Activated CD4-positive, alpha-beta memory T cell treated with anti-CD3 and anti-CD28 coated beads for 36 hours (primary cell): ENCODE data around the gene BSPRY. TPM values are rescaled to one million over a fixed set of nuclear protein-coding genes. Genes with fewer than 3 reads are reported as not detected.

Experiments used
- CTCF ChIA-PET: fragments of 350-600 bp; sonication (Branson Sonifier 250); formaldehyde crosslinking; loops from one replicate; lab custom pipeline; 2021; ENCODE audit warnings: antibody characterized with exemption, inconsistent platforms; lab: Charles Lee
- POLR2A ChIA-PET: fragments of 350-600 bp; sonication (Branson Sonifier 250); formaldehyde crosslinking; loops from one replicate; lab custom pipeline; 2021; ENCODE audit warnings: antibody characterized with exemption; lab: Charles Lee
- DNase-seq: peaks from one replicate; pipeline ENCODE4 v3.0.0-alpha.2; 2020
- H3K27ac Mint-ChIP-seq: one replicate; pipeline ENCODE4 v1.8.0; 2021; ENCODE audit warnings: mixed read lengths
- H3K27me3 Mint-ChIP-seq: one replicate; pipeline ENCODE4 v1.8.0; 2021; ENCODE audit warnings: mixed read lengths
- H3K36me3 Mint-ChIP-seq: one replicate; pipeline ENCODE4 v1.8.0; 2021; ENCODE audit warnings: mixed read lengths
- H3K4me1 Mint-ChIP-seq: one replicate; pipeline ENCODE4 v1.8.0; 2021; ENCODE audit warnings: low read depth, mixed read lengths
- H3K4me3 Mint-ChIP-seq: one replicate; pipeline ENCODE4 v1.8.0; 2021; ENCODE audit warnings: mild to moderate bottlenecking, mixed read lengths
- H3K9me3 Mint-ChIP-seq: one replicate; pipeline ENCODE4 v1.8.0; 2021; ENCODE audit warnings: mixed read lengths
- intact Hi-C: fragments of 100-400 bp; cut with micrococcal nuclease; formaldehyde crosslinking; loops from one replicate; pipeline ENCODE4 v1.15.1; 2023
- total RNA-seq, 2 experiments: library from RNA; stranded (reverse); gene quantifications; one replicate each; pipeline ENCODE4 v1.2.3, GENCODE V29; 2021

The BSPRY gene
- 1 to 10 TPM; 7.6 to 8.5 TPM for total RNA-seq

DNA sequence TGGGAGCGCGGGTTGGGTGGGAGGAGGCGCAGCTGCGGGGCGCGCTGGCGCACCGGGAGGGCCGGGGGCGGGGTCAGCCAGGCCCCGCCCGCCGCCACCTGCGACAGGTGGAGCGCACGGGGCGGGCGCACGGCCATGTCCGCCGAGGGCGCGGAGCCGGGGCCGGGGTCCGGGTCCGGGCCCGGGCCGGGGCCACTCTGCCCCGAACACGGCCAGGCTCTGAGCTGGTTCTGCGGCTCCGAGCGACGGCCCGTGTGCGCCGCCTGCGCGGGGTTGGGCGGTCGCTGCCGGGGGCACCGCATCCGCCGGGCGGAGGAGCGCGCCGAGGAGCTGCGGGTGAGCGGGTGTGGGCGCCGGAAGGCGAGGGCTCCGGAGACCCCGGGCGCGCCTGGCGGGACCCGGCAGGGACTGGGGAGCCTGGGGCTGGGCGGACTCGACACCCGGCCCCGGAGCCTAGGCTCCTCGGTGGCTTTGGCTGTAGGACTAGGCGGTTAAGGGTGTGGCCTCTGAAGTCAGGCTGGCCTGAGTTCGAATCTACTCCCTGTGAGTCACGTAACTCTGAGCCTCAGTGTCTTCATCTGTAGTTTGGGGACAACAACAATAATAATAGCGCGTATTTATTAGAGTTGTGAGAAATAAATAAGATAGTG lies at the start of gene BSPRY:
TSS of gene BSPRY (plus strand) at position 97 of the 650 bp plus-strand sequence. CDS start at position 136, 39 bp downstream.
- peaks cover 32% of the 10 kb centered on the region for H3K27me3 Mint-ChIP-seq
- DNase-seq, result peak; percentile 41
- H3K4me3 Mint-ChIP-seq, result peak within 1 kb of the TSS; percentile 77
- peak within 1 kb of the TSS; percentile 69 for H3K27ac Mint-ChIP-seq
- H3K4me1 Mint-ChIP-seq, result peaks cover 56% of the 10 kb centered on the region
- no peaks in the 10 kb centered on the region for H3K36me3 Mint-ChIP-seq
- intact Hi-C loops, result loop anchor here (1.0 to 10.0 kb wide), 4 partner anchors 58 to 1245 kb away; no protein-coding TSS in a partner anchor
- ChIA-PET CTCF (interaction anchor here (0.6 to 2.1 kb wide), 8 partner anchors 10 to 308 kb away, joined by 3 to 9 read pairs (median 5); partner anchors contain the start of genes ALAD, C9orf43, HDHD3 and POLE3), POLR2A (interaction anchor here (2.2 to 4.8 kb wide), 5 partner anchors 9 to 74 kb away, joined by 9 to 24 read pairs (median 11); partner anchors contain the start of genes C9orf43, CDC26, HDHD3 and POLE3)
- H3K9me3 Mint-ChIP-seq, result no peaks in the 10 kb centered on the region

DNA sequence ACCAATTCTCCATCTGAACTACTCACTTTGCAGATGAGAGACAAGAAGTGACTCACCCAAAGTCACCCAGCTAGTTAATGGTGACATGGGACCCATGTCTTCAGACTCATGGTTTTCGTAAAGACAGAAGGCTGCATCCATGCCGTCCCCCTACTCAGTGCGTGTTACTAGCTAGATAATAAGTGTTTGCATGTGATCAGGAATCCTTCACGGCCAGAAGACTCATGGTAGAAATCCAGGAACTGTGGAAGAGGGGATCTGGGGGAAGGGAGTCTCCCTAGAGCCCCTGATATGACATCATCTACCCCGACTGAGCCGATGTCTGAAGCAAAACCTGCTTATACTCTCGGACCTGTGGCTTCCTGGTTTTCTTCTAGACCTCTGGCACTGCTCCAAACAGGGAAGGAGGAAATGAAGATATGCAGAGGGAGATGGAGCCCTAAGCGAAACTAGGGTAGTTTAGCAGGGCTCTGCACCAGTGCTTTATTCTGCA lies 49.5 kb upstream of the BSPRY start:
- Mint-ChIP-seq H3K27me3 (no peaks in the 10 kb centered on the region), H3K4me3 (no peak overlapping the region), H3K27ac (no peak overlapping the region), H3K36me3 (no peaks in the 10 kb centered on the region), H3K9me3 (no peaks in the 10 kb centered on the region), H3K4me1 (no peaks in the 10 kb centered on the region)
- intact Hi-C loops, result loop anchor here (10.0 kb wide), 1 partner anchor 355 kb away; no protein-coding TSS in a partner anchor
- POLR2A ChIA-PET, result no interaction called here
- CTCF ChIA-PET, result no interaction called here
- no peak for DNase-seq

DNA sequence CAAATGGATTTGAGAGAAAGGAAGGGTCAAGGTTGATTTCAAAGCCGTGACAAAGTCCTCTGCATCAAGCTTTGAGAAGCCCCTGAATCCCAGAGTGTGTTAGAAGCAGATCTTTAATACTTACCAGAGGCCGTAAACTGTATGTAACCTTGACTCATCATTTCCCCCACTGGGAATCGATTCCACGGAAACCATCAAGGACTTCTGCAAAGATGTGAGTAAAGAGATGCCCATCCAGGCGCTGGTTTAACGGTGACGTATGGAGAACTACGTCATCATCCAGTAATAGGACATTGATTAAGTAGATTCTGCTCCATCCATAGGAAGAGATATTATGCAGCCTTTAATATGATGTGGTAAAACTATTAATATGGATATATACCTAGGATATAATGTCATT lies 47.8 kb upstream of the BSPRY start:
- Mint-ChIP-seq H3K4me3 (no peak overlapping the region), H3K4me1 (no peaks in the 10 kb centered on the region), H3K36me3 (no peaks in the 10 kb centered on the region), H3K9me3 (no peaks in the 10 kb centered on the region), H3K27ac (no peak overlapping the region), H3K27me3 (peaks cover 3% of the 10 kb centered on the region)
- ChIA-PET POLR2A (no interaction called here), CTCF (no interaction called here)
- DNase-seq, result no peak
- intact Hi-C loops, result loop anchor here (10.0 kb wide), 1 partner anchor 353 kb away; no protein-coding TSS in a partner anchor

DNA sequence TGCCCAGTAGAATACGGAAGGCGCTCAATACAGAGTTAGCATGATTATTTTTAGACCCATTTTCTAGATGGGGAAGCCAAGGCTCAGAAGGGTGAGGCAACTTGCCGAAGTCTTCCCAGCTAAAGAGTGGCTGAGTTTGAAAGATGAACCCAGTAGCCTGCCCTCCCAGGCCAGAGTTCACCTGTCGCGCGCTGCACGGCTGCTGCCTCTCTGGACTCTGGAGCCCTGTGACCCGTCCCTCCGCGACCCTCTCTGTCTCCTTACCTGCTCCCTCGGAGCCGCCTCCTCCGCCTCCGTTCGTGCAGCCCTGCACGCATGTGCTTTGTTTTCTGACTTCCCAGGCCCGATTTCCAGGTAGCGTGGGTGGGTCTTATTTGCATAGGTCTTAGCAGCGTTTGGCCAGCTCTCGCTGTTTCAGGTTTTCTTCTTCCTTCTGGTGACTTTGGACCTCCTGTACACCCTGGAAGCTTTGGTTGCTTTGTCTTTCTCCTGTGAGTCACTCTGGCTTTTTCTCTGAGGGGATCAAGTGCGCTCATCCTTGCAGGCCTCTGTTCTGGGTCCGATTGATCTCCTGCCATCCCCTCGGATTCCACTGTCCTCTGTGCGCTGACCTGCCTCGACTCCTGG lies 46.4 kb upstream of the BSPRY start, which contains the start of gene RNF183:
TSS of gene RNF183 (minus strand) at position 585 of the 627 bp plus-strand sequence. CDS start 5,192 bp downstream, outside the sequence.
- DNase-seq, result no peak
- POLR2A ChIA-PET, result no interaction called here
- Mint-ChIP-seq H3K4me3 (no peak within 1 kb of the TSS), H3K36me3 (no peaks in the 10 kb centered on the region), H3K27me3 (peaks cover 3% of the 10 kb centered on the region), H3K9me3 (no peaks in the 10 kb centered on the region), H3K27ac (no peak within 1 kb of the TSS), H3K4me1 (no peaks in the 10 kb centered on the region)
- intact Hi-C loops, result loop anchor here (10.0 kb wide), 1 partner anchor 352 kb away; no protein-coding TSS in a partner anchor
- CTCF ChIA-PET, result no interaction called here

DNA sequence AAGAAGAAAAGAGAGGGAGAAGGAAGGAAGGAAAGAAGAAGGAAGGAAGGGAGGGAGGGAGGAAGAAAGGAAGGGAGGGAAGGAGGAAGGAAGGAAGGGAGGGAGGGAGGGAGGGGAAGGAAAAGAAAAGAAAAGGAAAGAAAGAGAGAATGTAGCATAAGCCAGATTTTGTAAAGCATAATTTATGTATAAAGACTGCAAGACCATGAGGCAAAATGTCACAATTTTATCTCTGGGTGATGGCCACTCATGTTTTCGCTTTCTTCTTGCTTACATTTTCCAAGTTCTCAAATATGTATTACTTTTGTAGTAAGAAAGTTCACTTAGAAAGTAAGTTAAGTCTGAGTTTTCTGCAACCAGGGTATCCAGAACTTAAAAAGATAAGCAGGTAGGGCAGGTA lies 42.8 kb upstream of the BSPRY start:
- H3K27me3 Mint-ChIP-seq, result peaks cover 3% of the 10 kb centered on the region

DNA sequence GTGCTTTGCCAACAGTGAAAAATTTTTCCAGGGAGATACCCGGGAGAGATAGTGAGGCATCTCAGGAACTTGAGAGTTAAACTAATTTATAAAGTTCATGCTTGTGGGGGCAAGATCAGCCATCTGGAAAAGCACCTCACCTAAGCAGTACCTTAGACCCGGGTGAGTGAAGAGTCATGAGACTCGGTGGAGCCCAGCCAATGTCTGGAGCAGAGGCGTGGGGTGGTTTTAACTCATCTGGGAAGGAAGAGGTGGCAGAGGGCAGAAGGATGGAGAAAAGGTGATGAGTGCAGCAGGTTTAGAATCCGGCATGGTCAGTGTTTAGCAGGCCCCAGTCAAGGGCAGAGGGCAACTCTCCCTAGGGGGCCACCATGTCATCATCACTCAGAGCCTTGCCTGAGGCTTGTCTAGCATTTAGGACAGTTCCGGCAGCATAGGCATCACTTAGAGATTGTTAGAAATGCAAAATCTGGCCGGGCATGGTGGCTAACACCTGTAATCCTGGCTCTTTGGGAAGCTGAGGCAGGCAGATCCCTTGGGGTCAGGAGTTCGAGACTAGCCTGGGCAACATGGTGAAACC lies 41.9 kb upstream of the BSPRY start:
- no peak overlapping the region for H3K4me3 Mint-ChIP-seq
- ChIA-PET POLR2A (no interaction called here), CTCF (no interaction called here)
- H3K9me3 Mint-ChIP-seq, result no peaks in the 10 kb centered on the region
- H3K27me3 Mint-ChIP-seq, result peaks cover 3% of the 10 kb centered on the region
- no peaks in the 10 kb centered on the region for H3K4me1 Mint-ChIP-seq
- no peaks in the 10 kb centered on the region for H3K36me3 Mint-ChIP-seq
- intact Hi-C loops, result loop anchor here (10.0 kb wide), 1 partner anchor 347 kb away; no protein-coding TSS in a partner anchor
- DNase-seq, result no peak
- no peak overlapping the region for H3K27ac Mint-ChIP-seq

More for the DNA sequence above, 42.8 kb upstream of the BSPRY start:
- DNase-seq, result no peak
- intact Hi-C loops, result loop anchor here (10.0 kb wide), 1 partner anchor 348 kb away; no protein-coding TSS in a partner anchor
- H3K4me1 Mint-ChIP-seq, result no peaks in the 10 kb centered on the region
- POLR2A ChIA-PET, result no interaction called here
- H3K4me3 Mint-ChIP-seq, result no peak overlapping the region
- CTCF ChIA-PET, result no interaction called here
- H3K36me3 Mint-ChIP-seq, result no peaks in the 10 kb centered on the region
- no peaks in the 10 kb centered on the region for H3K9me3 Mint-ChIP-seq
- H3K27ac Mint-ChIP-seq, result no peak overlapping the region

DNA sequence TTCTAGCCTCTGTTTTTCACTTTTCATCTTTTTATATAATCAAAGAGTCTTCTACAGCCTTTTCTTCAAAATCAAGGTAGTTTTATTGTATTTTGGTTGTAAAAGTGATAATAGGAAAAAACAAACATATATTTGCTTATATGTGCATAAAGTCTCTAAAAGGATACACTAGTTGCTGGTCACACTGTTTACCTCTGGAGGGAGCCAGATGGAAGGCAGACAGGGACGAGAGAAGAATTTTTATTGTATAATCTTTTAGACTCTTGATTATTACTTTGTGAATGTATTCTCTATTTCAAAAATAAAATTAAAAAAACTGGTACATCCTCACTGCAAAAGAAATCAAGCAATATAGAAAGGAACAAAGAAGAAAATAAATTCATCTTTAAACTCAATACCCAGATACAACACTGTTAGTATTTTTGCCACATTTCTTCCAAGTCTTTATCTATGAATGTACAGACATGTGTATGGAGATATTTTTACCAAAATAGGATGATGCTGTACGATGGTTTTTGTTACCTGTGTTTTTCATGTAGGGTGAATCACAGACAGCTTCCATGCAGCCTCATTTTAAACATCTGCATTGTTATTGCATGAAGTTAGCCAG lies 40.0 kb upstream of the BSPRY start:
- Mint-ChIP-seq H3K4me1 (no peaks in the 10 kb centered on the region), H3K36me3 (no peaks in the 10 kb centered on the region), H3K4me3 (no peak overlapping the region), H3K9me3 (no peaks in the 10 kb centered on the region), H3K27me3 (peaks cover 3% of the 10 kb centered on the region), H3K27ac (no peak overlapping the region)
- ChIA-PET CTCF (interaction anchor here (0.7 to 2.4 kb wide), 7 partner anchors 11 to 348 kb away, joined by 3 to 9 read pairs (median 4); no protein-coding TSS in a partner anchor), POLR2A (no interaction called here)
- peak; percentile 32 for DNase-seq
- intact Hi-C loops, result loop anchor here (1.0 to 10.0 kb wide), 3 partner anchors 67 to 345 kb away; partner anchors contain the start of genes ALAD and HDHD3

DNA sequence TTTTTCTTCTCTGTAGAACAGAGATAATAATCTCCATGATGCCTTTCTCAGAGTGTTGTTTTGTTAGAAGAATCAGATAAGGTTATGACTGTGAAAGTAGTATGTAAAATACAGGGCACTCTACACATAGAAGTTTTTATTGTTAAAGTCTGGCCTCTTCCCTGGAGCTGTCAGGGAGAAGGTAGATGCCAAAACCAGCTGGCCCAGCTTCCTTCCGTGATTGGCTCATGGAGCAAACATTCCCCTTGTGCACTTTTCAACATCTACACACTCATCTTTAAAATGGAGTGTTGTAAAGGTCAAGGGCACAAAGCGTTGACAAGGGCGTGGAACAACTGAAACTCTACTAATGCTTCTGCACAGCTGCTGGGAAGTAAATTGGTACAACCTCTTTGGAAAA lies 38.8 kb upstream of the BSPRY start:
- Mint-ChIP-seq H3K4me1 (no peaks in the 10 kb centered on the region), H3K36me3 (no peaks in the 10 kb centered on the region), H3K27me3 (peaks cover under 1% of the 10 kb centered on the region), H3K4me3 (no peak overlapping the region), H3K27ac (no peak overlapping the region), H3K9me3 (no peaks in the 10 kb centered on the region)
- CTCF ChIA-PET, result interaction anchor here (1.2 to 2.4 kb wide), 4 partner anchors 16 to 347 kb away, joined by 3 to 9 read pairs (median 6); no protein-coding TSS in a partner anchor
- intact Hi-C loops, result no loop called here
- POLR2A ChIA-PET, result no interaction called here
- no peak for DNase-seq

DNA sequence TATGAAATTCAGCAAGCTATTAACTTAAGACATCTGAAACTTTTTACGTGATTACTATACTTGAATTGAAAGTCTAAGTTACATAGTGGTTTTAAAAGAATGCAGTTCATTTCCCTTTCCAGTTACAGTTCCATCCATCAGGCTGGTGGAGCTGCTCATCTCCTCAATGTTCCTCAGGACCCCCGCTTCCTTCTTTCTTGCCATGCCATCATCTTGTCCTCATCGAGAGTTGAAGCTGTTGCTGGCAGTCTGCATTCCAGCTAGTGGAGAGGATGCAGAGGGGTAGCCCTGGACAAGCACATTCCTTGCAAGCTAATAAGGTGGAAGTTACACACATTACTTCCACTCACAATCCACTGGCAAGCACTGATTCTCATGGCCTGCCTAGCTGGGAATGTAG lies 37.4 kb upstream of the BSPRY start:
- Mint-ChIP-seq H3K27me3 (no peaks in the 10 kb centered on the region), H3K27ac (no peak overlapping the region), H3K4me1 (no peaks in the 10 kb centered on the region), H3K9me3 (no peaks in the 10 kb centered on the region), H3K4me3 (no peak overlapping the region), H3K36me3 (no peaks in the 10 kb centered on the region)
- POLR2A ChIA-PET, result interaction anchor here (0.6 kb wide), 1 partner anchor 36 kb away, joined by 4 read pairs; no protein-coding TSS in a partner anchor
- intact Hi-C loops, result no loop called here
- DNase-seq, result no peak
- CTCF ChIA-PET, result interaction anchor here (0.7 to 1.2 kb wide), 5 partner anchors 26 to 346 kb away, joined by 3 to 4 read pairs (median 3); partner anchors contain the start of genes CDC26 and PRPF4

DNA sequence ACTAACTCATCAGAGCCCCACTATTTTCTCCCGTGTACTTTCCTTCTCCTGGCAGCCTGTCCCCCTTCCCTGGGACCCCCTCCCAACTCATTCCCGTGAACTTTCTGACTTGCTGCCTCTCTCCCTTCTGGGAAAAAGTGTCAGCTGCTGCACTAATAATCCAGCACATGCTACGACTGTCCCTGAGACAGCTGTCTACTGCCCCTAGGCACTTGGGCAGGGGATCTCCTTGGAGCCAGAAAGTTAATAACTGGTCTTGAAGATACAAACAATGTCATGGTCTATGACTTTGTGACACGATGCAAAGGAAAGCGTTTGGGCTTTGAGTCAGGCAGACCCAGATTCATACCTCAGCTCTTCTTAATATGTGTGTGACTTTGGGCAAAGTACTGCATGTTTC lies 36.1 kb upstream of the BSPRY start:
- Mint-ChIP-seq H3K27ac (no peak overlapping the region), H3K9me3 (no peaks in the 10 kb centered on the region), H3K27me3 (no peaks in the 10 kb centered on the region), H3K36me3 (no peaks in the 10 kb centered on the region), H3K4me1 (no peaks in the 10 kb centered on the region), H3K4me3 (no peak overlapping the region)
- ChIA-PET POLR2A (no interaction called here), CTCF (no interaction called here)
- DNase-seq, result no peak
- intact Hi-C loops, result no loop called here

DNA sequence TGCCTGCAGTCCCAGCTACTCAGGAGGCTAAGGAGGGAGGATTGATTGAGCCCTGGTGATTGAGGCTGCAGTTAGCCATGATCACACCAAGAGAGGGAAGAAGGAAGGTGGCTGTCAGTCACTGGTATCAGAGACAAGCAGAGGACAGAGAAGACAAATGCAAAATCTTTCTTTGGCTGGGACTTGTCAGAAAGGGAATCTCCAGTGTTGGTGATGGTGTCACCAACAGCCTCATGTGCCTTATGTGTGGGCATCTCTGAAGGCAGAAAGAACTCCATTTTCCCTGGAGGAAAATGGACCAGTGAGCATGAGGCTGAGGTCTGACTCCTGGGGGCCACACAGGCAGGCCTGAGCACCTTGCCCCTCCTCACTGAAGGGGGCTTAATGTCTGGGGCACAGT lies 34.1 kb upstream of the BSPRY start:
- no peaks in the 10 kb centered on the region for H3K9me3 Mint-ChIP-seq
- no peak for DNase-seq
- H3K27me3 Mint-ChIP-seq, result no peaks in the 10 kb centered on the region
- intact Hi-C loops, result no loop called here
- H3K4me3 Mint-ChIP-seq, result no peak overlapping the region
- no peak overlapping the region for H3K27ac Mint-ChIP-seq
- H3K36me3 Mint-ChIP-seq, result no peaks in the 10 kb centered on the region
- ChIA-PET POLR2A (no interaction called here), CTCF (interaction anchor here (1.0 kb wide), 1 partner anchor 86 kb away, joined by 4 read pairs; the partner anchor contains the start of gene ALAD)
- H3K4me1 Mint-ChIP-seq, result no peaks in the 10 kb centered on the region
